Ishikawa (cell line): ENCODE results near the gene VPS11.

Experiments
- CEBPB ChIP-seq: IDR thresholded peaks from 2 replicates; pipeline ENCODE4 v1.6.1; 2012
- CREB1 ChIP-seq: IDR thresholded peaks from 2 replicates; pipeline ENCODE4 v1.6.1; 2012; ENCODE audit warnings: low read depth
- EGR1 ChIP-seq: IDR thresholded peaks from 2 replicates; pipeline ENCODE4 v1.6.1; 2012
- EP300 ChIP-seq: IDR thresholded peaks from 2 replicates; pipeline ENCODE4 v1.6.1; 2012; ENCODE audit warnings: borderline replicate concordance
- MAX ChIP-seq: IDR thresholded peaks from 2 replicates; pipeline ENCODE4 v1.6.1; 2012
- NFIC ChIP-seq: IDR thresholded peaks from 2 replicates; pipeline ENCODE4 v1.6.1; 2012
- RAD21 ChIP-seq: IDR thresholded peaks from 2 replicates; pipeline ENCODE4 v1.6.1; 2012; ENCODE audit warnings: low read depth
- REST ChIP-seq: IDR thresholded peaks from 2 replicates; pipeline ENCODE4 v1.6.1; 2012; ENCODE audit warnings: low read depth, mild to moderate bottlenecking
- TAF1 ChIP-seq: IDR thresholded peaks from 2 replicates; pipeline ENCODE4 v1.6.1; 2012; ENCODE audit warnings: low read depth, mild to moderate bottlenecking
- TCF12 ChIP-seq: IDR thresholded peaks from 2 replicates; pipeline ENCODE4 v1.6.1; 2012; ENCODE audit warnings: low read depth
- TEAD4 ChIP-seq: IDR thresholded peaks from 2 replicates; pipeline ENCODE4 v1.6.1; 2012
- YY1 ChIP-seq: IDR thresholded peaks from 2 replicates; pipeline ENCODE4 v1.6.1; 2012; ENCODE audit warnings: low read depth

GRCh38 chr11:119029069-119029339, 38.6 kb upstream of the VPS11 start:
- TF ChIP-seq MAX (no peak), TAF1 (no peak), EP300 (no peak), YY1 (no peak), CEBPB (no peak), REST (no peak), RAD21 (no peak), EGR1 (no peak), NFIC (no peak), TCF12 (no peak), TEAD4 (no peak), CREB1 (no peak)
